IPS DF 19.7 (cell line): Measurements from ENCODE around the gene MRTO4.
A peak's percentile ranks its signal among the peaks of the same experiment; 100 is the strongest.
"Not testable (repeated sequence)": the region's sequence is repeated elsewhere in the genome, so short reads cannot be mapped to it uniquely, and the experiment has no call there.

Source experiments
- DNase-seq: peaks from one replicate; pipeline ENCODE4 v3.0.0-alpha.2; 2013; ENCODE audit warnings: low read depth, low spot score

Gene MRTO4

DNA sequence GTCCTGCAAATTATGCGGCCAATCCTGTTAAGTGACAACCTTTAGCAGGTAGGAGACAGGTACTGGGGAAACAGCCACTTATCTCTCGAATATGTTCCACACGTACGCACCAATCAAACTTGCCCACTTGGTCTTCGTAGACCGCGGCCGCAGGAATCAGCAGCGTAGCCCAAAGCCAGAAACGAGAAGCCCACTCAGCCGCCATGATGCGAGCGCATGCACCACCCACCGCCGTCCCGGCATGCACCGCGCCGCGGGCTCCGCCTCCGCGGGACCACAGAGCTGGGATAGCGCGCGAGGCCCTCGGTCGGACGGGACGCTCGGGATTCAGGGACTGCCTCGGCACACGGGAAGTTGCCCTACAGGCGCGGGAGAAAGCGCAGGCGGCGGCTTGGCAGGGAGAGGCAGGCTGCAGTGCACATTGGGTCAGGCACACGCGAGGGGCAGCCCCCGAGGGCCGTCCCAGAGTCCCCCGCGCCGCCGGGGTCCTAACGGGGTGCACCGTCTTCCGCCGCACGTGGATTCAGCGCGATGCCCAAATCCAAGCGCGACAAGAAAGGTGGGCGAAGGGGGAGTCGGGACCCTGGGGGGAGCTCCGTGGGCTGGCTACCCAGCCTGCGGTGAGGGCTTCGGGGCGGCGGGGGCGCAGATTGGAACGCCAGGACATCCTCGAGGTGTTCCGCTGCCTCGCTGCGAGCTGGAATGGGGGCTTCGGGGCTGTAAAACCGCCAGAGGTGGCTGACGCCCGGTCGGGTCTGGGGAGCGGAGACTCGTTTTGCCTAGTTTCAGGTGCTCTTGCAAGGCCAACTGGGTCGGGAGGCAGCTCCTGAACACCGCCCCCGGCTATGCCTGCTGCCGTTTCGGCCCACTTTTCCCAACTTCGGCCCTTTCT lies at the start of gene MRTO4, which contains the start of gene EMC1:
Gene MRTO4, plus strand, starts transcription at position 501 of the 892 bp plus-strand sequence. Its CDS starts 31 bp downstream, at position 532.
Gene EMC1, minus strand, starts transcription at position 220 of the 892 bp plus-strand sequence. Its CDS starts 15 bp downstream, at position 205.
- DNase-seq, result peak; percentile 38

DNA sequence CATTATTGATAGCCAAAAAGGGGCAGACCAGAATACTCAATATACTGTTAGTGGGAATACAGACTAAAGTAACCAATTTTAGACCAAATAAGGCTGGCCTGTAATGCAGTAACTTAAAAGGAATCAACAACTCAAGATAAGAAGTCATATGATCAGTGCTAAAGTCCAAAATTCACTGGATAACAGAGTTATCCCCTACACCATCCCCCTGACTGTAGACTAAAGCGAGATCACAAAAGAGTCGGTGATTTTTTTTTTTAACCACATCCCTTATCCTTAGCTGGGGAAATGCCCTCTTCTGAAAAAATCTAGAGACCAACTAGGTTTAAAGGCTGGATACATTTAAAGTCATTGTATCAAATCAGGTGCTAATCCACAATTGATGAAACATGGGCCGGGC lies 49.2 kb upstream of the MRTO4 start:
- no peak for DNase-seq

DNA sequence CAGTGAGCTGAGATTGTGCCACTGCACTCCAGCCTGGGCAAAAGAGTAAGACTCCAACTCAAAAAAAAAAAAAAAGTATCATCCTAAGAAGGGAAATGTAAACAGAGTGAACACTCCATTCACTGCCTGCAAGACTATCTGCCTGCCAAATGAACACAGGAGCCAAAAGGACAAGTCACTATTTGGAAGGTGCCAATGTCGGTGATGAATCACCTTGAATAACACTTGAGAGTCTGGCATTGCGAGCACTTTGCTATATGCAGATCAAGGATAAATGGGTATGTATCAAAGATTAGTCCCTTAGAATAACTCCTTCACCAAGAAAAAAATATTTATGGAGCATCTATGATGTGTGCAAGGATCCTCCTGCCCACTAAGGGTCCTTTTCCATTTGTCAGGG lies 48.2 kb upstream of the MRTO4 start:
- no peak for DNase-seq

DNA sequence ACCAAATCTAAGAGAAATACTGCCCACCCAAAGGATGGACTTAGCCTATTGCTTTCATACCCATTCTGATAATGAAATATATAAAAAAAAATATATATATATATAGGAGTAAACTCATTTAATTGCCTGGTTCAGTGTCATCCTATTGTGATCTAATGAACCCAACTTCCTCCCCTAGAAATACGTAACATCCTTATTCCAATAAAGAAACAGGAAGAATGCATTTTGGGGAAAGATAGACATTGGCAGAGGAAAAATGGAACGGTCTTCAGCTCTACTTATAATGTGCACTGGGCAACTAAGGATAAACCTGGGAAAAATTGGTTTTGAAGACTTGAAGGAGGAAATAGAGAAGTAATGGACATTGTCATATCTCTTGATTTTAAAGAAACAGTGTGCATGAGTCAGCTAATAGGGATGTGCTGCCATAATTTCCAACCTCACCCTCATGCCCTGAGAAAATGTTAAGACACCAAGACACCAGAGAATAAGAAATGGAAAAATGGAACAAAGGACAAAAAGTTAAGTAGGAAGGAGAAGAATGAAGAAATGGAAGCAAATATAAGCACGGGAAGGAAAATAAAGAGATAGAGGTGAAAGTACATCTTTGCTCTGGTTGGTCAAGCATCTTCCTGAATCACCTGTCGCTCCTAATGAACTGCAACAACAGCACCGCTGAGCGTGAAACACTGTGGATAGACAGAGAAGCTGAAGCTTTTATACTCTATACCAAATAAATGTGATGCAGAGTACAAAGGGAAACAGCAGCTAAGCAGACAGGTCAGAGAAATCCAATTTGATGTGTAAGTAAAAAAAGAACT lies 46.9 kb upstream of the MRTO4 start:
- DNase-seq, result no peak

DNA sequence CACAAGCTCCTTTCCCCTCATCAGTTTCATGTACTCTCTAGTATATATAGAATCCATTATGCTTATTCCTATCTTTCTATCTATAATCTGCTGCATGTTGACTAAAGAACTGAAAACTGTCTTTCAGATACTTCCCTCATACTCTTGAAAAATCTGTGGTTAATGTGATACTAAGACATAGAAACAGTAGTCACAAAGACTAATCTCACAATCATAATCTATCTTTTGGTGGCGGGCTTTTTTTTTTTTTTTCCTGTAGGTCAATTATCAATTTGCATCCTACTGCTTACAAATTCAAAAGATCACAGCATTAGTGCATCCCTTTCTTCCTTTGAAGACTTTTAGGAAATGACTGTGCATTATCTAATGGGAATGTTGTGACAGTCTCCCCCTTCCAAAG lies 46.2 kb upstream of the MRTO4 start:
- DNase-seq, result no peak

DNA sequence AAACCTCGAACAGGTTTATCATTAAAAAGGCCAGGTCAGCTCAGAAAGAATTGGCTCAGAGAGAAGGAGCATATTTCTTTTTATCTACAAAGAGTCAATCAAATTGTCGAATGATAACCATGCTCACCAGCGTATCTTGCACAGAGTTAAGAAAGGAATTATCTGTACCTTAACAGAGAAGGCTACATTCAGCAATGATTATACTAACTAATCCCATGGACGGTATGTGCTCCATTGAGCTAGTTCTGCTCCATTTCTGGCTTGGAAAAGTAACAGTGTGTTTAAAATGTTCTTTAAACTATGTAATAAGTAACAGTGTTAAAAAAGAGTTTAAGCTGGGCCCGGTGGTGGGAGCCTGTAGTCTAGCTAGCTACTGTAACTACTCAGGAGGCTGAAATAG lies 45.8 kb upstream of the MRTO4 start:
- DNase-seq, result no peak

- no peak for DNase-seq
Measured at GRCh38 chr1:19206947-19207346, 44.7 kb upstream of the MRTO4 start.

DNA sequence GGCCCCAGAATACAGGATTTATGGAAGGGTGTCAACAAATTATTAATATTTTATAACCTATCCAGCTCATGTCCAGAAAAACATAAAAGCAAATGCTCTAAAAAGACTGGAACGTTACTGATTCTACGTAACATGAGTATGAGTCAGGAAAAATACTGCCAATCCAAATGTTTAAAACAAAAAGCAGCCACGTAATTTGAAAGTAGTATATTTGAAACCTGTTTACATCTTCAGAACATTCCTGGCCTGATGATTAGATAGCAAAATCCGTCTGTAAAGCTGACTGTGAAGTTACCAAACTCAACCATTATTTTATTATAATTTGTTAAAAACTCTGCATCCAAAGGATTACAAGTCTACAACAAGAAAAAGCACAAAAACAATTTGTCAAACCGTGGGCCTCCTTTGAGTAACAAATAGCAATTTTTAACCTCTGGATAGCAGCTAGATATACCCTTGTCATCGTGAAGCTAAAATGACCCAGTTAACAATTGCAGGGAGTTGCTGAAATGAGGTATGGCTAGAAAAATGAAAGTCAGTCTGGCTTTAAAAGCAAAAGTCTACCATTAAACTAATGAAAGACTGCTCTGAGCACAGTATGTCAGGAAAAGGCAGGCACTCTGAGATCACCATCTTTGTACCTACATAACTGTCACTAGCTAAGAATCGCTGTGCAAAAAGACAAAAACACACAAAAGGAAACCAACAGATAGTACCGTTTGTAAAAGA lies 42.7 kb upstream of the MRTO4 start:
- no peak for DNase-seq

DNA sequence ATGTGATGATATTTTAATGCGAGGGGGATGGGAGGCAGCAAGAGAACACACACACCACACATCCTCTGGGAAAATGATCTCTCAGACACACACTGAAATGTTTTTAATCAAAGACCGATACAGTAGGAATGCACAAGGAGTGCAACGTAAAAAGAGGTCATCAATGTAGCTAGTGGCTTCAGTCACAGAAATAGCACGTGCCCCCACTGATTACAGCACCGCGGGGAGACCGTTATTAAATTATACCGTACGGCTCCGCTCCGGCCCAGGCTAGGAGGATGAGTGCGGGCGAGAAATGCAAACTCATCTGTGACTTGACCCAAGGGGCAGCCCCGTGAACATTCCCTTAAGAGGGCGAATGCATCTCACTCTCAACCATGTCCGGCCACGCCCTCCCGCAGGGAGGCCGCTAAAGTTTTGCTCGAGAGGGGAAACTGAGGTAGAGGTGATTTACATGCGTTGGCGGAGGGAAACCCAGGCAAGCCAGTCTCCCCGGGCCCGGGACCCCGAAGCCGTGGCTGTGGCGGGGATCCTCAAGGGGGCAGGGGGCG lies 42.1 kb upstream of the MRTO4 start:
- DNase-seq, result no peak

DNA sequence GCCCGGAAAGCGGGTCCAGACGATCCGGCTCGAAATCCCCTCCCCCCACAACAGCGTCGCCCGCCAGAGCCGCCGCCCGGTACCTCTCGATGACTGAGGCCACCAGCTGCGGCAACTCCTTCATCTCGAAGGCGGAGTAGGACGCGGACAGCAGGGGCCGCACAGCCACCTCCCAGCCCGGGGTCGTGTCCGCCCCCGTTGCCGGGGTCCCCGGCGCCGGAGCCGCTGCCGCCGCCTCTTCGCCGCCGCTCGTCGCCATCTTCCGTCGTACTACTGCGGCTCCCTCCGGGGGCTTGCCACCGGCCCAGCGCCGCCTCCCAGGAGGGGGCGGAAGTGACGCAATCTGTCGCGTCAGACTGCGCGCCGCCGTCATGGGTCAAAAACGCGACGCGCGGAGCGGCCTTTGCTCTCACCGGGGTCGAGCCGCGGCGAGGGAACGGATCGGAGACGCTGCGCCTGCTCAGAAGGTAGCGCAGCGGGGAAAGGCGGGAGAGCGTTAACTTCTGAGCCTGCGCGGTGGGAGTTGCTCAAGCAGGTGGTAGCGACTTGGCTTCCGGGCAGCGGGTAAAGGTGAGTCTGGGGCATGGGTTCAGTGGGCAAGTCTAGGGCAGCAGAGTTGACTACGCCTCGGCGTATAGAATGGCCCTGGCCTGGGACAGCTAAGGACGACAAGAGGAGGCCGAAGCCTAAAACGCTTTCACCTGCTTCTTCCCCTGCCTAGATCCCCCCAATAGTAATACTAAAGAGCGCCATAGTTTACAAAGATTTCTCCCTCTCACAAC lies 41.4 kb upstream of the MRTO4 start, which contains the start of gene UBR4:
Gene UBR4, minus strand, starts transcription at position 277 of the 782 bp plus-strand sequence. Its CDS starts 18 bp downstream, at position 259.
- peak; percentile 65 for DNase-seq

DNA sequence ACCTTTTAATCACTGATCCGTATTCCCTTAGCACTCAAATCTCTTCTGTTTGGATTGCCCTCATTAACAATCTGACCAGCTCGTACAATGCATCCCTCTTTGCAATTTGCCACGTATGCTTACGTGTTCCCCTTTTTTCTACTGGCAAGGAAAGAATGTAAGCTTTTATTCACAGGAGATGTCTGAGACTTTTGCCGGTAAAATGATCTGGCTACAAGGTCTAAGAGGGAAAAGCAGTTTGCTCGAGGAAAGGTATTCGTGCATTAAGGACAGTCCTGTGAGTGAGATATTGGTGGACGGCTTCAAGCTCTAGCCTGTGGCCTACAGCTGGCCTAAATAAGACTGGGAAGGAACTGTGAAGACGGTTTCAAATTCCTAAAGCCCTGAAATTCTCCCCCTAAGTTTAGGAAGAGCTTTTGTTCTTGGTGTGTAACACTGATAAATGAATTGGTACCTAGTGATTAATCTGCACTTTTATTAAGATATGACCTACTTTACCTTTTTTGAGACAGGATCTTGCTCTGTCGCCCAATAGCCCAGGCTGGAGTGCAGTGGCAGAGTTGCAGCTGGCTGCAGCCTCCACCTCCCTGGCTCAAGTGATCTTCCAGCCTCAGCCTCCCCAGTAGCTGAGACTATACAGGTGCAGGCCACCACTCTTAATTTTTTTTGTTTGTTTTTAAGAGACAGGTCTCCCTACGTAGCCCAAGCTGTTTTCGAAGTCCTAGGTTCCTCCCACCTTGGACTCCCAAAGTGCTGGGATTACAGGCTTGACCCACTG lies 40.6 kb upstream of the MRTO4 start:
- DNase-seq, result no peak

DNA sequence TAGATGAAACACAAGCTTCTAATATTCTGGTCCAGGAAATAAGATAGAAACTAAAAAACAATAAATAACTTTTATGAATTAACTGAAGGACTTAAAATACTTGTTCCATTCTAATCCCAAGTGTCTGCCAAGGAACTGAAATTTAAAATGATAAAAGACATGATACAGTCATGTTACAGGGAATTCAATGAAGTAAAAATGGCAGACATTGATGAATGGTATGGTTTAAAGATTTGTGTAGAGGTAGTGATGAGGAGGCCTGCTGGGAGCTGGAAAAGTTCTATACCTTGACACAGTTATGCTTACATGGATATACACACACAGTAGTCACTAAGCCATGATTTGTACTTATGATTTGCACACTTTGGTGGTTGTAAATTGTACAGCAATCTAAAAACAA lies 39.4 kb upstream of the MRTO4 start:
- DNase-seq, result no peak

GRCh38 chr1:19213580-19213979 lies 38.0 kb upstream of the MRTO4 start:
- no peak for DNase-seq

GRCh38 chr1:19216585-19216984 lies 35.0 kb upstream of the MRTO4 start:
- DNase-seq, result not testable (repeated sequence)

GRCh38 chr1:19219451-19219850 lies 32.2 kb upstream of the MRTO4 start:
- DNase-seq, result no peak

DNA sequence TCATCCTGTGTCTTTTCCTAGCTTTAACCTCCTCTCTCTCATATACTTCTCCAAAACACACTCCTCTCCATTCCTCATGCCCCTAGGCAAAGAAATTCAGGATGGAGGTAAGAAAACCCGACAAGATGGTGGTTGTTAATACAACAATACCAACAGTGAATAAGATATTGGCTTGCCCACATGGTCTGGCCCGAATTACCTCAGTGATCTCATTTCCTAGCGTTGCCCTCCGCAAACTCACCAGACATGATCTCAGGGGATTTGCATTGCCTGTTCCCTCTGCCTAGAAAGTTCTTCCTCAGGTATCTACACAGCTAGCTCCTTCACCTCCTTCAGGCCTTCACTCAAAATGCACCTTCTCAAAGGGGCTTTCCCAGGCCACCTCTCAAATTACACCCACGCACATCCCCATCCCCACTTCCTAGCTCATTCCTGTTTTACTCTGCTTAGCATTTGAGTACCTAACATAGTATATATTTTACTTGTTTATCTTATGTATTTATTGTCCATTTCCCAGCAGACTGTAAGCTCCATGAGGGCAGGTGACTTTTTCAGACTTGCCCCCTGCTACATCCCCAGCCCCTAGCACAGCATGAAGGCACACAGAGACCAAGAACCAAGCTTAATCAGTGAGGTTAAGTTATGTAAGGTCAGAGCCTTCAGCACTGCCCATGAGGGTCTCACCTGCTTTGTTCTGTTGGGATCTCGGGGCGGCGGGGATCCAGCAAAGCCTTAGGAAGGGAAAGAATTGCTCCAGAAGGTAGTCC lies 31.3 kb upstream of the MRTO4 start:
- DNase-seq, result no peak

DNA sequence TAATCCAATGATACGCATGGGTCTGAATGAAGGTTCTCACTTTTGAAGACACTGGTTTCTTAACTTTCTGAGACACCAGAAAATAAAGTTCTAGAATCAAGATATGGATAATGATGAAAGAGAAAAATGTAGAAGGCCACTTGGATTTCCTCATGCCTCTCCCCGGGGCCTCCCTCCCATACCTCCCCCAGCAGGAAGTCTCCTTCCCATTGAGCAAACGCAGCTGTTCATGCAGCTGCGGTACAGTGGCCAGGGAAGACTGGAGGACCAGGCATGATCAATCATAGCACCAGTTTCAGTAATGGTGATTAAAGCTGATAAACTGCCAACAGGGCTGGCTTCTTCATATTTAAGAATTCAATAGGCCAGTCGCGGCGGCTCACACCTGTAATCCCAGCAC lies 30.6 kb upstream of the MRTO4 start:
- DNase-seq, result no peak

- DNase-seq, result no peak
Measured at GRCh38 chr1:19222573-19222972, 29.0 kb upstream of the MRTO4 start.
